Stimulated activated CD4-positive, alpha-beta T cell treated with anti-CD3 and anti-CD28 coated beads, Interleukin-4, amount 100 ng/mL, for 48 hours (primary cell): ENCODE measurements around the gene ROS1.
"Not testable (repeated sequence)": the region's sequence is repeated elsewhere in the genome, so short reads cannot be mapped to it uniquely, and the experiment has no call there.

Experiments used
- DNase-seq, 2 donors: peaks; one replicate each; pipeline ENCODE4 v3.0.0-alpha.2; 2020; ENCODE audit warnings: low read depth in 2 of 2

Gene ROS1

DNA sequence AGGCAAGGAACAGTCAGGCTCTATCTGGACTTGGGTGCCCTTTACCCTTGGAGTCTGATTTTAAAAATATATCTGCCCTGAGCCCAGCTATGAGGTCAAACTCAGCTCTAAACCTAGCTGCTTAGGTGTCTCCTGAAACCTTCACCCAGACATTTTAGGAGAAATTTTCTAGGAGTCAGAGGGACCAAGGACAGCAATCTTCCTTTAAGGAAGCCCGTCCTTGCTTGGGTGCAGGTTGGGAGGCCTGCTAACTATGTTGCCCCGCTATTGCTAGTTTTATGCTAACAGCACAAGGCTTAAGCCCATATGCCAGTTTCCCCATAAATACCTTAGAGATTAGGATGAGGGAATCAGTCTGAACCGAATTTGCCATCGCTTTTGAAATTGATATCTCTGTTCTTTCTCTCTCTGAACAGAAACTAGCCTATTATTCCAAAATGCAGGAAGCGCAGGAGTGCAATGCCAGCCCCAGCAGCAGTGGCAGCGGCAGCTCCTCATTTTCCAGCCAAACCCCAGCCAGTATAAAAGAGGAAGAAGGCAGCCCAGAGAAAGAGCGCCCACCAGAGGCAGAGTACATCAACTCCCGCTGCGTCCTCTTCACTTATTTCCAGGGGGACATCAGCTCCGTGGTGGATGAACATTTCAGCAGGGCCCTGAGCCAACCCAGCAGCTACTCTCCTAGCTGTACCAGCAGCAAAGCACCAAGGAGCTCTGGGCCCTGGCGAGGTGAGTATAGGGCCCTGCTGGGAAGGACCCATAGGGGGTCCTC lies 157.8 kb downstream of the ROS1 start:
- DNase-seq = no peak

DNA sequence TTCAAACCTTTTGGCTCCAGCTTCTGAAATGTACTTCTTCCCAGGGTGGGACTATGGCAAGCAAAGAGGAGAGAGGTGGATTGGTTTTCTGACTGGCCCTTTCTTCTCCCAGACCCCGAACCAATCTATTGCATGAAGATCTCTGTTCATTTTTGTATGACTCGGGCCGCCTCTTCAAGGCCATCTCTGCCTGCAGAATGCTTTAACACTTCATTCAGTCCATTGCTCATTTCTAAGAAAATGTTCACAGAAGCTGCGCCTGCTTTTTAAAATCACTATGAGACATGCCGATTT lies 158.7 kb downstream of the ROS1 start:
- no peak for DNase-seq

DNA sequence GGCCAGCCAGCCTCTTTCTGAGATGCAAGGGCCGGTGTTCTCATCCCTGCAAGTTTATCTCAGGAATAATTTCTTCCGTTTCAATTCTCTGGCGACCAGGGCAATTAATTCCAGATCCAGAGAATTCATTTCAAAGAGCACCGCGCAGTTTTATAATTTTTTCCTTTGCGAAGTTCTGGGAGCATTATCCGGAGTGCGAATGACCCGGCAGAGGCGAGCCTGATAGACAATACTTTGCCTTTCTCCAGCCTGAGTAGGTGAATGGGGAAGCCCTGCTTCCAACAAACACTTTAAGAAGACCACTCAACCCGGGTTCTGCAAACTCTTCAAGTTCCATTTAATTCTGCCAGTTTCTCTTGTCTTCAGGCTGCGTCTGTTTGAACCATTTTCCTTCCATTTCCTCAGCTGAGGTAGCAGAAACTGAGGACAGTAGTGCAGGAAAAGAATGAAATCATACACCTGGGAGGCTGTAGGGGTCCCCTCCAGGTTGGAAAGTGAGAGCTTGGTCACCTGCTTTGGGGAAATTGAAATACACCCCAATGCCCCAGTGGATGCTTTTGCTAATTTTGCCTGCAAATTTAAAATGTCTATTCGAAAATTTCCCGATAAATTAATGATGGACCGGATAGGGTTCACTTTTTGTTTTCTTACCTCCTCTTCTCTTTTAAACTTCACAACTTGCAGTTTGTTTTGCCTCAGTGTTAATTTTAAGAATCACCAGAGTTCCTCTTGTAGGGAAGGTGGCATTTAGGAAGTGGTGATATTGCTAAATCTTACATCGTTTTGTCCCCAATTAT lies 159.3 kb downstream of the ROS1 start:
- DNase-seq = no peak

DNA sequence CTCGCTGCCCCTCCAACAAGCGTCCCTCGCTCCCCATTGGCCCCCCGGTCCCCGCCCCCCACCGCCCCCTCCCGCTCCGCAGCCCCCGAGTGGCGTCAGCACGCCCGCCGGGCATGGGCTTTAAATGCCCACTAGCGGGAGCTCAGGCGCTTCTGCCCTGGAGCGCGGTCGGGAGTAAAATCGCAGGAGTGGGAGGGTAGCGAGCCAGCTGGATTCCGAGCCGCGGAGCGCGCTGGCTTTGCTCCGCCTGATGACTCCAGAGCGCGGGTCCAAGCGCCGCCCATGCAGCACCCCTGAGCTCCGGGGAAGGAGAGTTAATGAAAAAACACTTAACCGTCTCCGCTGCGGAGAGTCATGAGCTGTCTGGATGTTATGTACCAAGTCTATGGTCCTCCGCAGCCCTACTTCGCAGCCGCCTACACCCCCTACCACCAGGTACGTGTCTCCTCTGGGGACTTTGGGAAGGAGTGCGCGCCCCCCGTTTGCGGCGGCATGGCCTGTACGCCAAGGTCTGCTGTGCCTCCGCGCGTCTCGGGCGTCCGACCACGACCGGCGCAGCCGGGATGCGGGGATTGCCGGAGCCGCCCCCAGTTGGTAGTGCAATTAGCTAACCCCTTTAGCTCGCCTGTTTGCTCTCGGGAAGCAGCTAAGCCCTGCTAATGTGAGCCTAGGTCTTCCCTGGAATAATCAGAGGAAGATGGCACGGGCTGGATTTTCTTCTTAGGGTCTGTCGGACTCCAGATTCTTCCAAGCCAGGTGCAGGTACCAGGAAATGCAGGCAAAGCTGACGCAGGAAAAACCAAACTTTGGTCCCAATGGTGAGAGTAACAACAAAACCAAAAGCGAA lies 160.1 kb downstream of the ROS1 start, which contains the start of gene VGLL2:
TSS of gene VGLL2 (plus strand) at position 149 of the 847 bp plus-strand sequence. CDS start at position 355, 206 bp downstream.
- no peak for DNase-seq

DNA sequence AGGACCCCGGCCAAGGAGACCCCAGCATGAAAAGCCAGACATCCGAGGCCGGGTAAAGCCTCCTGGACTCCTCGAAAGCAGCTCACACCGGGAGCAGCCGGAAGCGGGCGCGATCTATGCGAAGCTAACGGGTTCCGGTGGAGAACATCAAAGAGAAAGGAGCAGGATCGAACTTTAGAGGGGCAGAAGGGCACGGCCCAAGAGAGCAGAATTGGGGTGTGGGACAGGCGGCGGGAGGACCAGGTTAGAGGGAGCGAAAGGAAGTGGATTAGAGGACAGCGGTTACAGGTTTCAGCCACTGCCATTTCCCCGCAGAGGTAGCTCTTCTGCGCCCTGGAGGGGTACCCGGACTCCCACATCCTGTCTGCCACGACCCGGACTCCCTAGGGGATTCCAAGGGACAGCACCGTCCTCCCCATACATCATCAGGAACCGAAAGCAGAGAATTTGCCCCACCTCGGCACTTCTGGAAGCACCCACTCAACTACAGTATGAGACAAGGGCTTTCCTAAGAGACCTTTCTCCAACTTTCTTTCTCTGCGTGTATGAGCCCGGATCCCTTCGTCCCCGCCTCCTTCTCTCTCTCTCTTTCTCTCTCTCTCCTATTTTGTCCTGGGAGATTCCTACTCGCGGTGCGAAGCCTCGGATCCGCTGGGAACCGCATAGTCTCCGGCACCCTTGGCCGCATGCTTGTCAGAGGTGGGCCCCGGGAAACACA lies 160.9 kb downstream of the ROS1 start:
- DNase-seq = no peak

DNA sequence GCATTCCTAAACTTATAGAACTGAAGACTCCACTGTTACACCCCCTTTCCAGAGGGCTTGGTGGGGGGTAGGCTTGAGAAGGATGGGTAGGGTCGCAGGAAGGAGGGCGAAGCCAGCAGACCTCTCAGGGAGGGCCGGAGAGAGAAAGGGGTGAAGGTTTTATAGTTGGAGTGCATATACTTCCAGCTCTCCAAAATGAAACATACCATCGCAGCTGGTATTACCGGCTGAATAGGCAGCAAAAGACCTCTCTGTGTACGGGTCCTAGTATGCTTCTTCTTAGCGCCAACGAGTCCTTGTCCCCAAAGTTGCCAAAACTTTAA lies 161.4 kb downstream of the ROS1 start:
- no peak for DNase-seq

DNA sequence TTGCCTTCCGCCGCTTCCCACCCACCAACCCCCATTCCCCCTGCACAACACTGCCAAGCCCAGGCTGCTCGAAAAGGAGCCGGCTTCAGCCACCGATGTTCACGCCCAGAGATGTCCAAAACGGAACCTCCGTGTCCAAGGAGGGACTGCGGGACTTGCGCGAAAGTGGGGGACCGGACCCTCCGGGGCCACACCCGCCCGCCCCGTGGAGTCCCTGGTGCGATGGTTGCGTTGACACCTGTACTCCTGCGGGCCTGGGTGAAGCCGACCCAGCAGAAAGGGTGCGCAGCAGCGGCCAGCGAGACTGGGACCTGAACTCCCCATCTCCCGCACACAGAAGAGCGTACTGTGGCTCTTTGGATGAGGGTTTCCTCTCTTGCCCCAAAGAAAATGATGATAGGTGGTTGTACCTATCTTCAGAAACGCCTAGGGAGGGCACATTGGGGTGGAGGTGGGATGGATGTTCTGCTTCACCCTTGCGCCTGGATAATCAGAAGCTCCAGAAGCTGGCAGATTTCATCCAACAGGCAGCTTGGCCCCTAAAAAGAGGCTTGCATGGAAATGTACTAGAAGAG lies 162.3 kb downstream of the ROS1 start:
- DNase-seq = no peak

DNA sequence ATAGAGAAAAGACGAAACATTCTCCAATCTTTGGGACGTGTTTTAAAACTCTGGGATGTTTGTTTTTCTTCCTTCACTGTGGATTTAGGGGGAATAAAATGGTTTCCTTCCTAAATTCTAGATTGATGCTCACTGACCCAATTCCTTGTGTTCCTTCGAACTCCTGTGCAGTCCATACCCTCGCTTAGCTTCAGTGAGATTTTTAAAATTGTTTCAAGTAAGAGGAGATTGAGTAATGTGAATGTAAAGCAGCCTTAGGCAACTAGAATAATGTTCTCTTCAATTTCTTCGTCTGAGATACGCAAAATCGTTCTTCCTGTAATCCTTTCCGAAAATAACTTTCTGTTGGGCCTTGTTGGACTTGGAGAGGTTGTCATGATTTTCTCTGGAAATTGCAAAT lies 162.9 kb downstream of the ROS1 start:
- DNase-seq = no peak

DNA sequence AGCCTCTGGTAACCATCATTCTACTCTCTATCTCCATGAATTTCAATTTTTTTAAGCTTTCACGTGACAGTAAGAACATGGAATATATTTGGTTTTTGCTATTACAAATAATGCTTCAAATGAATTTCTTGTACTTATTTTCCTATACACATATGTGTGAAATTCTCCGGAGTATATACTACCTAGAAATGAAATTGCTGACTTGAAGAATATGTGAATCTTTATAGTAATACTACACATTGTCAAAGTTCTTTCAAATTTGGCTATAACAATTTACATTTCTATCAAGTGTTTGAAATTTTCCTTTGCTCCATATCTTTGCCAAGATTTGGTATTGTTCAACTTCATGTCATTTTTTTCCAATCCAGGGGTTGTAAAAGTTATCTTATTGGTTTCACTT lies 172.0 kb downstream of the ROS1 start:
- no peak for DNase-seq

DNA sequence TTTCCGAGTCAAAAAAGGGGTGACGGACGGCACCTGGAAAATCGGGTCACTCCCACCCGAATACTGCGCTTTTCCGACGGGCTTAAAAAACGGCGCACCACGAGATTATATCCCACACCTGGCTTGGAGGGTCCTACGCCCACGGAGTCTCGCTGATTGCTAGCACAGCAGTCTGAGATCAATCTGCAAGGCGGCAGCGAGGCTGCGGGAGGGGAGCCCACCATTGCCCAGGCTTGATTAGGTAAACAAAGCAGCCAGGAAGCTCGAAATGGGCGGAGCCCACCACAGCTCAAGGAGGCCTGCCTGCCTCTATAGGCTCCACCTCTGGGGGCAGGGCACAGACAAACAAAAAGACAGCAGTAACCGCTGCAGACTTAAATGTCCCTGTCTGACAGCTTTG lies 180.8 kb downstream of the ROS1 start:
- DNase-seq = not testable (repeated sequence)

DNA sequence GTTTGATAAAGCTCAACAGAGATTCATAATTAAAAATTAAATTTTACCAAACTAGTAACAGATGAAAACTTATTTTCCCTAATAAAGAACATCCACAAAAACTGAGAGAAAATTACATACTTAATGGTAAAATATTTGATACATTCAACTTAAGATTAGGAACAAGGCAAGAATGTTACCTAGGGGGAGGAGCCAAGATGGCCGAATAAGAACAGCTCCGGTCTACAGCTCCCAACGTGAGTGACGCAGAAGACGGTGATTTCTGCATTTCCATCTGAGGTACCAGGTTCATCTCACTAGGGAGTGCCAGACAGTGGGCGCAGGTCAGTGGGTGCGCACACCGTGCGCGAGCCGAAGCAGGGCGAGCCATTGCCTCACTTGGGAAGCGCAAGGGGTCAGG lies 181.2 kb downstream of the ROS1 start:
- not testable (repeated sequence) for DNase-seq
